H1 (cell line): ENCODE measurements around the gene ZNF286A. TPM values are rescaled to one million over a fixed set of nuclear protein-coding genes. Genes with fewer than 3 reads are reported as not detected.

ENCODE experiments used
- CTCF ChIA-PET: fragments of 300-600 bp; sonication (Branson Sonifier 250); formaldehyde crosslinking; loops from one replicate; lab custom pipeline; 2021; ENCODE audit not compliant: partially characterized antibody; lab: Charles Lee
- POLR2A ChIA-PET: fragments of 300-600 bp; sonication (Branson Sonifier 250); formaldehyde crosslinking; loops from one replicate; lab custom pipeline; 2021; ENCODE audit warnings: inconsistent platforms; ENCODE audit not compliant: partially characterized antibody; lab: Charles Lee
- DNase-seq, 2 experiments: peaks; one replicate each; pipeline versions ENCODE4 v3.0.0 to v3.0.0-alpha.2; 2010 to 2022; ENCODE audit warnings: low spot score in 2 of 2, low read depth in 1 of 2, mixed read lengths in 1 of 2
- FAIRE-seq: peaks from 2 replicates; lab custom pipeline; 2011; peaks lifted over from hg19 to GRCh38; lab: Jason Lieb, UNC
- H2AFZ ChIP-seq: 2 replicates; pipeline ENCODE4 v1.8.1; 2012; ENCODE audit warnings: low read length, inconsistent platforms
- H2AK5ac ChIP-seq: 2 replicates; pipeline ENCODE4 v1.6.1; 2013; ENCODE audit warnings: low read depth, low read length
- H2BK120ac ChIP-seq: replicated peaks from 2 replicates; pipeline ENCODE3; 2013; ENCODE audit warnings: low read depth, low read length, inconsistent platforms
- H2BK12ac ChIP-seq: 2 replicates; pipeline ENCODE4 v1.6.1; 2013; ENCODE audit warnings: low read depth, low read length
- H2BK15ac ChIP-seq: 2 replicates; pipeline ENCODE4 v1.6.1; 2013; ENCODE audit warnings: low read length
- H2BK20ac ChIP-seq: 2 replicates; pipeline ENCODE4 v1.6.1; 2013; ENCODE audit warnings: low read length
- H2BK5ac ChIP-seq: 2 replicates; pipeline ENCODE4 v1.6.1; 2013; ENCODE audit warnings: low read depth, low read length
- H3K14ac ChIP-seq: 2 replicates; pipeline ENCODE4 v1.6.1; 2013; ENCODE audit warnings: inconsistent platforms; ENCODE audit not compliant: insufficient read length
- H3K18ac ChIP-seq: 2 replicates; pipeline ENCODE4 v1.6.1; 2013; ENCODE audit warnings: low read length; ENCODE audit errors: extremely low read depth
- H3K23ac ChIP-seq: 2 replicates; pipeline ENCODE4 v1.6.1; 2013; ENCODE audit warnings: inconsistent platforms; ENCODE audit not compliant: insufficient read length
- H3K23me2 ChIP-seq: 2 replicates; pipeline ENCODE4 v1.6.1; 2013; ENCODE audit warnings: low read depth, low read length
- H3K27ac ChIP-seq: 2 replicates; pipeline ENCODE4 v1.6.1; 2011; ENCODE audit warnings: low read depth, low read length, inconsistent platforms
- H3K27me3 ChIP-seq, 4 experiments: replicated peaks in 1 of 4; 1 replicate in 1 of 4; 2 replicates in 3 of 4; pipeline versions ENCODE4 v1.6.1 to v1.8.1; 2011 to 2013; ENCODE audit warnings: low read length in 3 of 4, mild to moderate bottlenecking in 3 of 4, inconsistent platforms in 2 of 4, mixed read lengths in 2 of 4, moderate library complexity in 1 of 4; ENCODE audit not compliant: control insufficient read depth in 3 of 4, insufficient read depth in 3 of 4; ENCODE audit errors: extremely low read depth in 1 of 4
- H3K36me3 ChIP-seq, 4 experiments: 2 replicates each; pipeline versions ENCODE4 v1.6.1 to v1.8.1; 2011 to 2013; ENCODE audit warnings: mild to moderate bottlenecking in 4 of 4, low read length in 3 of 4, moderate library complexity in 2 of 4, control low read depth in 1 of 4, inconsistent platforms in 1 of 4; ENCODE audit not compliant: insufficient read depth in 4 of 4, control insufficient read depth in 2 of 4
- H3K4ac ChIP-seq: replicated peaks from 2 replicates; pipeline ENCODE3; 2013; ENCODE audit warnings: low read length, low read depth, mixed read lengths, inconsistent platforms; ENCODE audit not compliant: insufficient read length
- H3K4me1 ChIP-seq, 4 experiments: replicated peaks in 1 of 4; 1 replicate in 1 of 4; 2 replicates in 3 of 4; pipeline versions ENCODE4 v1.6.1 to v1.8.1; 2011 to 2013; ENCODE audit warnings: low read length in 3 of 4, inconsistent platforms in 2 of 4, mixed read lengths in 1 of 4; ENCODE audit not compliant: insufficient read depth in 4 of 4, control insufficient read depth in 3 of 4
- H3K4me2 ChIP-seq, 2 experiments: 2 replicates each; pipeline versions ENCODE4 v1.6.1 to v1.8.1; 2011 to 2013; ENCODE audit warnings: low read depth in 2 of 2, low read length in 2 of 2, control low read depth in 1 of 2, inconsistent platforms in 1 of 2, mild to moderate bottlenecking in 1 of 2; ENCODE audit not compliant: insufficient read depth in 1 of 2
- H3K4me3 ChIP-seq, 4 experiments: fragments of 200-600, 300-600 bp in 1 of 4; sonication (generic), shearing (Covaris generic), sonication (Bioruptor Twin) in 1 of 4; 2 replicates each; pipeline versions ENCODE4 v1.5.1 to v1.8.1; 2011 to 2016; ENCODE audit warnings: low read length in 4 of 4, low read depth in 3 of 4, control low read depth in 2 of 4, inconsistent platforms in 2 of 4, mild to moderate bottlenecking in 2 of 4, mixed read lengths in 1 of 4, moderate library complexity in 1 of 4; ENCODE audit not compliant: insufficient read depth in 2 of 4; ENCODE audit errors: extremely low read depth in 1 of 4
- H3K56ac ChIP-seq: replicated peaks from 2 replicates; pipeline ENCODE3; 2013; ENCODE audit warnings: low read depth, mild to moderate bottlenecking, mixed read lengths, low read length, inconsistent platforms; ENCODE audit not compliant: insufficient read length
- H3K79me1 ChIP-seq: 2 replicates; pipeline ENCODE4 v1.6.1; 2013; ENCODE audit warnings: low read depth, low read length, control low read depth
- H3K79me2 ChIP-seq, 2 experiments: 2 replicates each; pipeline versions ENCODE4 v1.6.1 to v1.8.1; 2012 to 2013; ENCODE audit warnings: low read length in 2 of 2, mild to moderate bottlenecking in 2 of 2, inconsistent platforms in 1 of 2; ENCODE audit not compliant: insufficient read depth in 2 of 2, control insufficient read depth in 1 of 2
- H3K9ac ChIP-seq, 4 experiments: replicated peaks in 1 of 4; 1 replicate in 1 of 4; 2 replicates in 3 of 4; pipeline versions ENCODE4 v1.6.1 to v1.8.1; 2011 to 2013; ENCODE audit warnings: low read depth in 3 of 4, low read length in 3 of 4, control low read depth in 2 of 4, mild to moderate bottlenecking in 2 of 4, moderate library complexity in 2 of 4, inconsistent platforms in 1 of 4; ENCODE audit errors: extremely low read depth in 1 of 4
- H3K9me3 ChIP-seq, 2 experiments: 2 replicates each; pipeline versions ENCODE4 v1.6.1 to v1.8.1; 2012 to 2013; ENCODE audit warnings: mild to moderate bottlenecking in 2 of 2, moderate library complexity in 2 of 2, control low read depth in 1 of 2, inconsistent platforms in 1 of 2, low read depth in 1 of 2, low read length in 1 of 2, mixed read lengths in 1 of 2; ENCODE audit not compliant: insufficient read depth in 2 of 2
- H4K20me1 ChIP-seq, 2 experiments: replicated peaks in 1 of 2; 2 replicates each; pipeline versions ENCODE3 to v1.8.1; 2011 to 2013; ENCODE audit warnings: inconsistent platforms in 2 of 2, low read length in 2 of 2, mild to moderate bottlenecking in 1 of 2; ENCODE audit not compliant: insufficient read depth in 2 of 2, control insufficient read depth in 1 of 2
- H4K5ac ChIP-seq: 2 replicates; pipeline ENCODE4 v1.6.1; 2013; ENCODE audit warnings: low read length, low read depth, mixed read lengths, inconsistent platforms; ENCODE audit not compliant: insufficient read length
- H4K8ac ChIP-seq: 2 replicates; pipeline ENCODE4 v1.8.0; 2013; ENCODE audit warnings: mild to moderate bottlenecking, moderate library complexity, low read length, inconsistent platforms; ENCODE audit not compliant: insufficient read depth; ENCODE audit errors: extremely low read depth
- H4K91ac ChIP-seq: replicated peaks from 2 replicates; pipeline ENCODE3; 2013; ENCODE audit warnings: low read length, mixed read lengths, inconsistent platforms; ENCODE audit not compliant: insufficient read length
- ASH2L ChIP-seq: fragments of 200-600, 300-600 bp; sonication (generic); IDR thresholded peaks from one replicate; pipeline ENCODE4 v1.7.1; 2017; ENCODE audit warnings: low read length
- CEBPB ChIP-seq: IDR thresholded peaks from 2 replicates; pipeline ENCODE4 v1.6.1; 2012; ENCODE audit warnings: low read depth, low read length
- CREB1 ChIP-seq: IDR thresholded peaks from 2 replicates; pipeline ENCODE4 v1.6.1; 2012; ENCODE audit warnings: inconsistent platforms
- E2F6 ChIP-seq: IDR thresholded peaks from 2 replicates; pipeline ENCODE4 v1.6.1; 2012; ENCODE audit warnings: inconsistent platforms
- EGR1 ChIP-seq: IDR thresholded peaks from 2 replicates; pipeline ENCODE4 v1.6.1; 2011; ENCODE audit warnings: low read depth, low read length, borderline replicate concordance
- NRF1 ChIP-seq: IDR thresholded peaks from 2 replicates; pipeline ENCODE4 v1.6.1; 2011; ENCODE audit warnings: mild to moderate bottlenecking, low read depth, low read length, improper control_type of control experiment
- POLR2A ChIP-seq, 2 experiments: IDR thresholded peaks; 1 replicate in 1 of 2; 2 replicates in 1 of 2; pipeline ENCODE4 v1.6.1; 2011; ENCODE audit warnings: low read depth in 2 of 2, low read length in 2 of 2, mild to moderate bottlenecking in 2 of 2; ENCODE audit errors: control extremely low read depth in 1 of 2
- SP2 ChIP-seq: IDR thresholded peaks from 2 replicates; pipeline ENCODE4 v1.6.1; 2012; ENCODE audit warnings: mild to moderate bottlenecking, low read length, inconsistent platforms
- TAF7 ChIP-seq: optimal IDR thresholded peaks from 2 replicates; pipeline ENCODE3; 2011; ENCODE audit warnings: low read depth, mild to moderate bottlenecking, inconsistent platforms, low read length, moderate library complexity, borderline replicate concordance
- TBP ChIP-seq: IDR thresholded peaks from 2 replicates; pipeline ENCODE4 v1.6.1; 2011; ENCODE audit warnings: low read depth, low read length, improper control_type of control experiment
- YY1 ChIP-seq: IDR thresholded peaks from 2 replicates; pipeline ENCODE4 v1.6.1; 2011; ENCODE audit warnings: low read depth, mild to moderate bottlenecking, low read length
- WGBS, 2 experiments: shearing (Covaris generic) in 1 of 2; methylation state at CpG; one replicate each; pipeline versions ENCODE4 v1.1.6 to v1.1.7; 2013 to 2015; ENCODE audit warnings: low lambda C conversion rate in 2 of 2, mixed read lengths in 2 of 2, inconsistent platforms in 1 of 2, low coverage in 1 of 2, missing lambda C conversion rate in 1 of 2; ENCODE audit not compliant: insufficient replicate concordance in 2 of 2, insufficient coverage in 1 of 2, insufficient read length in 1 of 2; ENCODE audit errors: extremely low coverage in 1 of 2, missing lambda C conversion rate in 1 of 2; 5-methylcytosine and 5-hydroxymethylcytosine counted together
- polyA plus RNA-seq, 7 experiments: library from polyadenylated mRNA; depleted of rRNA in 3 of 7; stranded (reverse) in 5 of 7; unstranded in 2 of 7; fragments of >200 nt in 5 of 7; fragments of 200-250 nt in 2 of 7; gene quantifications; 1 replicate in 5 of 7; 2 replicates in 1 of 7; 4 replicates in 1 of 7; pipeline versions ENCODE4 v1.2.1 to v1.2.3, GENCODE V29; 2011 to 2013; ENCODE audit warnings: missing spikeins in 2 of 7, mixed read lengths in 2 of 7
- total RNA-seq: library from RNA; stranded (reverse); fragmentation: NEBNext Ultra II Directional; extraction: Animal tissue kit (Norgen Biotek cat#: 25700); gene quantifications from 2 replicates; pipeline ENCODE4 v1.2.1, GENCODE V29; 2021

The ZNF286A gene
- total and polyA plus RNA-seq, 2 of the 8 experiments (the other 6 are each of a cell fraction or from before 2014, with no cell fraction given): 18.2 to 100.0 TPM

DNA sequence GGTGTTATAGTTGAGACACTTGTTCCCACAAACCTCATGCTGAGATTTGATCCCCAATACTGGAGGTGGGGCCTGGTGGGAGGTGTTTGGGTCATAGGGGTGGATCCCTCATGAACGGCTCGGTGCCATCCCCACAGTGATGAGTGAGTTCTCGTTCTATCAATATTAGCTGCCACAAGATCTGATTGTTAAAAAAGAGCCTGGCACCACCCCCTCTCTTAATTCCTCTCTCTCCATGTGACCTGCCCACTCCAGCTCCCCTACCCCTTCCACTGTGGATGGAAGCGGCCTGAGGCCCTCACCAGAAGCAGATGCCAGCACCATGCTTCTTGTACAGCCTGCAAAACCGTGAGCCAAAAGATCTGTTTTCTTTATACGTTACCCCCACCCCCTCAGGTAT lies 46.6 kb upstream of the ZNF286A start:
- no peaks in the 10 kb centered on the region for H3K79me1 ChIP-seq
- POLR2A ChIA-PET: interaction anchor here (1.1 kb wide), 1 partner anchor 10 kb away, joined by 3 read pairs; no protein-coding TSS in a partner anchor
- no peak overlapping the region for H3K18ac ChIP-seq
- 96% methylated on average over 6 of the region's 6 CpGs; no CpG with 5 or more reads in 1 of the 2 experiments for WGBS, 2 experiments
- no peak overlapping the region for H3K23ac ChIP-seq
- DNase-seq: no peak
- no peak overlapping the region for H4K8ac ChIP-seq
- no peak overlapping the region for H2BK20ac ChIP-seq
- H3K36me3 ChIP-seq: peaks cover 0 to 3% (median 1%) of the 10 kb centered on the region in 4 experiments; a peak in 3 of 8 replicates
- CTCF ChIA-PET: no interaction called here
- H4K91ac ChIP-seq: no peak overlapping the region
- H3K27me3 ChIP-seq: no peaks in the 10 kb centered on the region
- no peak overlapping the region for H3K4me2 ChIP-seq
- no peak overlapping the region for H2BK15ac ChIP-seq
- no peak overlapping the region for H2AK5ac ChIP-seq
- no peak overlapping the region for H3K56ac ChIP-seq
- FAIRE-seq: no peak
- no peaks in the 10 kb centered on the region for H3K23me2 ChIP-seq
- no peak overlapping the region for H2BK5ac ChIP-seq
- no peak overlapping the region for H3K27ac ChIP-seq
- no peak overlapping the region for H3K14ac ChIP-seq
- no peaks in the 10 kb centered on the region for H3K79me2 ChIP-seq
- no peak overlapping the region for H3K4me3 ChIP-seq
- no peak for TF ChIP-seq E2F6
- no peak for TF ChIP-seq CEBPB
- no peak for TF ChIP-seq CREB1
- TF ChIP-seq ASH2L: no peak
- TF ChIP-seq TBP: no peak
- TF ChIP-seq NRF1: no peak
- no peak for TF ChIP-seq YY1
- TF ChIP-seq POLR2A (IDR thresholded peaks at IDR 0.05; ENCODE audit: control extremely low read depth in 1 of 2, low read depth in 2 of 2, low read length in 2 of 2): no peak
- TF ChIP-seq TAF7: no peak
- no peak for TF ChIP-seq SP2
- TF ChIP-seq EGR1: no peak
- peaks cover 0 to 10% (median 7%) of the 10 kb centered on the region in 4 experiments; a peak in 4 of 7 replicates for H3K4me1 ChIP-seq
- H3K9ac ChIP-seq: no peak overlapping the region
- H4K20me1 ChIP-seq: no peaks in the 10 kb centered on the region
- H4K5ac ChIP-seq: no peak overlapping the region
- H3K9me3 ChIP-seq: no peaks in the 10 kb centered on the region
- H2BK120ac ChIP-seq: no peak overlapping the region
- no peak overlapping the region for H2AFZ ChIP-seq
- no peak overlapping the region for H3K4ac ChIP-seq
- no peak overlapping the region for H2BK12ac ChIP-seq
